GM18517 (cell line): ENCODE measurements around the gene ORM1.

ENCODE experiments used
- ATAC-seq: cut with Tn5 transposase; IDR thresholded peaks from one replicate; pipeline ENCODE4 v1.9.1; 2021; ENCODE audit warnings: mild to moderate bottlenecking, moderate library complexity; ENCODE audit not compliant: unreplicated experiment

Gene ORM1

GRCh38 chr9:114362394-114362793, 39.5 kb downstream of the ORM1 start:
- no peak for ATAC-seq

DNA sequence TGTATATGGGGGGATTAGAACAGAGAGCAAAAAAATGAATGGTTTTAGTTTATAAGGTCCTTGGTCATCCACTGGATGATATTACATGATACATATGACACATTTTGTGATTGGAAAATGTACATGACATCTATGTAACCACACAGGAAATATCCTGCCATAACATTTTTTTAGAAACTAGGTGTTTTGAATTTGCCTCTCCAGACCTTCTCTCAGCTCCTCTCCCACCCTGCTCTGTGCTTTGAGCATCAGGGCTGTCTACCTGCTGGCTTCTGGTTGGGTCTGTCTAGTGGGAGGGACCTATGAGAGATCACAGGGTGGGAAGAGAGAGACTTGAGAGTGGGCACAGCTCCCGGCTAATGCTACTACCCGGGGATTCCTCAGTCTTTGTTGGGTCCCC, 40.5 kb downstream of the ORM1 start:
- no peak for ATAC-seq

DNA sequence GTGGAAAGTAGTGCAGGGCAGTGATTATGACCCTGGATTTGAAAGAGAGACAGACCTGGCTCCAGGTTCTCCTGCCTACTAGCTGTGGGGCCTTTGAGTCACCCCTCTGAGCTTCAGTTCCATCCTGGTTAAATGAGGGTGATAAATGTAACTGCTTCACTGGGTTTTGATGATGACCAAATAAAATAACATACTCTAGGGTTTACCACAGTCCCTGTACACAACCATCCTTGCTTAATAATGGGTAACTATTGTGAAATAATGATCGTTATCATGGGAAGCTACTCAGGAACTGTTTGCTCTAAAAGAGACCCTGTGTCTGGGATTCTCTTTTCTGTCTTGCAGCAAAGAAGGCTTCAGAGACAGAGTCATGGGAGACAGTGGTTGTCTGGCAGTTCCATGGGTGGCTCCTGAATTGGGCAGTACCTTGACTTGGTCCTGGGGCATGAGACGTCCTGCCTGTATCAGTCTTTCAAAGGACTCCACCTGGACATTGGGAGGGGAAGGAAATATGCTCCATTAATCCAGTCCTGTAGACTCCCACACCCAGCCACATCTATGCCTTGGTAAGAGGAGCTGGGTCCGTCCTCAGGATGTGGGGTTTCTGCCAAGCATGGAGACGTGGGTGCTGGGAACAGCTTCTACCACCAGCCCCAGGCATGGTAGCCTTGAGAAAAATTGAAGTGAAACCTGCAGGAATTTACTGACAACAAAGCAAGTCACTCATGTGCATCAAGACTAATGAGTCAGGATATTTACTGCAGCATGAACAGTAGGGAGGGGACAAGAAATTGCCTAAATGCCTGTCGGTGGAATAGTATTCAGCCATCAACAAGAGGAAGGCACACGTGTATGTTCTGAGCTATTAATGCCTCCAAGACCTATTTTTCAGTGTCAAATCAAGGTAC, 41.5 kb downstream of the ORM1 start:
- no peak for ATAC-seq

DNA sequence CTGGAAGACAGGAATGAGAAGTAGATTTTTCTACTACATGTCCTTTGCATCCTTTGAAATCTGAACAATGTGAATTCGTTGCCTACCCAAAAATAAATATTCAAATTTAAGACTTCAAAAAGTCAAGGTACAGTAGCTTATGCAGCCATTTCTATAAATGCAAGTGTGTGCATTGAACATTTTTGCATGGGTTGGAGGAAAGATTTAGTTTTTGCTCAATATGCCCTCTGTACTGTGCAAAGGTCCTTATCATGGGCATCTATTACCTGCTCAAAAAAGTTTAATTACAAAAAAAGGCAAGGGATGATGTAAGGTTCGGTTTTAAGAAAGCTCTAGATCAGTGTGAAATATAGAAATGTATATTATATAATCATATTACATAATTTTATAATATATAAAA, 42.3 kb downstream of the ORM1 start:
- no peak for ATAC-seq

GRCh38 chr9:114366334-114367128, 43.6 kb downstream of the ORM1 start:
- peak; percentile 50 for ATAC-seq

- no peak for ATAC-seq
Observed at GRCh38 chr9:114367366-114367765, 44.5 kb downstream of the ORM1 start.

GRCh38 chr9:114367772-114368569, 45.1 kb downstream of the ORM1 start:
- ATAC-seq = no peak

- no peak for ATAC-seq
Observed at GRCh38 chr9:114369216-114370130, 46.6 kb downstream of the ORM1 start.

- no peak for ATAC-seq
Observed at GRCh38 chr9:114370251-114370967, 47.5 kb downstream of the ORM1 start.

DNA sequence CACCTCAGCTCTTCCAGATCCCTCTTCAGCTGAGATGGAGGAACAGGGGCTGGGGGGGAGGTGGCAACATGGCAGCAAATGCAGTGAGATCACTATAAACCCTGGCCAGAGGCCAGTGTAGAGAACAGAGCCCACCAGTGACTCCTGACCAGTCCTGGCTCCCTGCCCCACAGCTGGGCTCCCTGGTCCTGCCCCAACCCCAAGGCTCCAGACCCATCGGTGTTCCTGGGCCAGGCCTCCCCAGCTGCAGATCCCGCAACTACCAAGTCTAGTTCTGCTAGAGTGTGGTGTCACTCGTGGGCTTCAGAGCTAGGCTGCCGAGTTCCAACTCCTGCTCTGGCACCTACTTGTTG, 48.0 kb downstream of the ORM1 start:
- no peak for ATAC-seq

GRCh38 chr9:114371343-114371944, 48.5 kb downstream of the ORM1 start:
- no peak for ATAC-seq

DNA sequence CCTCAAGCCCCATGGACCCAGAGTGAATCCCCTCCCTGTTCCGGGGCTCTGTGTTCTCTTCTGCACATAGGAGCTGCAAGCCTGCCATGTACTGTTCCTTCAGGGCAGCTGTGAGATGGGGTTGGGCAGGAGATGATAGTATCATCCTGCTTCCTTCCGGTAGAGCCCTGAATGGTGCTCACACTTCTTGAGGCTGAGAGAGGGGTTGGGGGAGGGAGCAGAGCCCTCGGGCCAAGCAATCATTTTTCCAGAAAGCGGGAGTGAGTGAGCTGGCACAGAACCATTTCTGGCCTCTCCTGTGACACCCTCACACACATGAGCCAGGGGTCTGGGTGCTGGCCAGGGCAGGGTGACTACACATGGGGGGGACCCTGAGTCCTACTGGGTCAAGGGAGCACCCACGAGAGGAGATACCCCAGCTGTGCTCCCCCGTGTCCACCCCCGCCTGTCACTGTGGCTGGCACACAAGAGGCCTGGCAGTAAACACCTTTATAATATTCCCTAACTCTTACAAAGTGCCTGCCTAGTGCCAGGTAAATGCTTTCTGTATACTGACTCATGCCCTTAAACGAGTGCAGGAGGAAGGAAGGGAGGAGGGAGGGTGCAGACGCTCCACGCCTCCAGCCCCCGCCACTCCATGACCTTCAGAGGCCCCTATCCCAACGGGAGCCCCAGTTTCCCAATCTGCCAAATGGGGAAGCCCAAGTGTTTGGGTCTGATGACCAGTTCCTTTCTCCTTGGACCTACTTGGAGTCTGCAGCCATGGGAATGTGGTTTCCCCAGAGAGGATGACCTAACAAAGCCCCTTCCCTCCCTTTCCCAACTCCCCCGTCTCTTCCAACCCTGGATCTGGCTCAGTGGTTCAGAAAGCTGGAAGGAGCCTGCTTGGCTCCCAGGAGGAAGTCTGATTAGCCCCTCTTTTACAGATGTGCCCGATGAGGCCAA, 49.3 kb downstream of the ORM1 start:
- ATAC-seq = no peak

DNA sequence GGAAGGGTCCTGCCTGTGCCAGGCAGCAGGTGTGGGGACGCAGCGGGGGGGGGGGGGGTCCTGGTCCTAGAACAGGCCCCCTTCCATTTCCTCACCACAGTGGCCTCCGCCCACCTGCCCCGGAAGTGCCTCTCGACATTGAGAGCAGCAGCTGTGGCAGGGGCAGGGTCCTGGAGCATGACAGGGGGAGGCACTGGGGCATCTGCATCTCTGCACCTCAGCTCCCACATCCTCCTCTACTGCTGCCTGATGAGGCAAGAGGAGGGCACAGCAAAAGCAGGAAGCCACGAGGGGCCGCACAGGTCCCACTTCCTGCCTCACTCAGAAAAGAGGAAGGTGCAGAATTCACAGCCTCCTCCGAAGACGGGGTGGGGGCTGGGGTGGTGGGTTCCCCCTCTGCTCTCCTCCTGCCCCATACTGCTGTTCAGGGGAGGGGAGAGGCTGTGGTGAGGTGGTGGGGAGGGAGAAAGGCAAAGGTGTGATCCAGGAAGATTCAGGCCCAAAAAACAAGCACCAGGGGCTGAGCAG, 50.1 kb downstream of the ORM1 start:
- peak; percentile 94 for ATAC-seq

- ATAC-seq = no peak
Observed at GRCh38 chr9:114373960-114374730, 51.2 kb downstream of the ORM1 start.

- no peak for ATAC-seq
Observed at GRCh38 chr9:114374936-114375335, 52.0 kb downstream of the ORM1 start.

- no peak for ATAC-seq
Observed at GRCh38 chr9:114375386-114376175, 52.7 kb downstream of the ORM1 start.
